A673 (cell line): ENCODE data around the gene MAMSTR. TPM values are rescaled to one million over a fixed set of nuclear protein-coding genes. Genes with fewer than 3 reads are reported as not detected.

Experiments used
- BruUV-seq: library from RNA; stranded (reverse); fragments of 400-500 nt; replicated peaks from 2 replicates; lab custom pipeline; 2021; lab: Mats Ljungman, UMichigan
- CTCF ChIA-PET: fragments of 300-600 bp; sonication (Branson Sonifier 250); formaldehyde crosslinking; loops from one replicate; lab custom pipeline; 2022; ENCODE audit warnings: antibody characterized with exemption; lab: Charles Lee
- POLR2A ChIA-PET: fragments of 300-600 bp; sonication (Branson Sonifier 250); formaldehyde crosslinking; loops from one replicate; lab custom pipeline; 2022; ENCODE audit warnings: antibody characterized with exemption; ENCODE audit not compliant: low non-redundant PET; lab: Charles Lee
- DNase-seq: peaks from one replicate; pipeline ENCODE4 v3.0.0-alpha.2; 2015; ENCODE audit warnings: low spot score
- H3K27ac ChIP-seq: fragments of 200-600 bp; sonication (generic); 2 replicates; pipeline ENCODE4 v1.5.1; 2016; ENCODE audit warnings: mixed run types, low read depth, mild to moderate bottlenecking, mixed read lengths, antibody characterized with exemption, low read length; ENCODE audit not compliant: poor library complexity, severe bottlenecking
- H3K27me3 ChIP-seq: fragments of 200-600 bp; sonication (generic); replicated peaks from 2 replicates; pipeline ENCODE4 v1.6.1; 2017; ENCODE audit warnings: mixed run types, low read depth, mild to moderate bottlenecking, mixed read lengths, antibody characterized with exemption, low read length; ENCODE audit not compliant: insufficient read depth, poor library complexity
- H3K36me3 ChIP-seq: fragments of 200-600 bp; sonication (generic); 2 replicates; pipeline ENCODE4 v1.6.1; 2016; ENCODE audit warnings: mixed run types, mild to moderate bottlenecking, mixed read lengths, antibody characterized with exemption, low read length; ENCODE audit not compliant: insufficient read depth, poor library complexity, severe bottlenecking
- H3K4me1 ChIP-seq: fragments of 200-600 bp; sonication (generic); 2 replicates; pipeline ENCODE4 v1.6.1; 2017; ENCODE audit warnings: mixed run types, mild to moderate bottlenecking, mixed read lengths, antibody characterized with exemption, low read length; ENCODE audit not compliant: insufficient read depth, poor library complexity, severe bottlenecking
- H3K4me3 ChIP-seq: fragments of 200-600 bp; sonication (generic); 2 replicates; pipeline ENCODE4 v1.5.1; 2016; ENCODE audit warnings: low read depth, mixed run types, mild to moderate bottlenecking, mixed read lengths, low read length; ENCODE audit not compliant: poor library complexity, severe bottlenecking
- H3K9me3 ChIP-seq: fragments of 200-600 bp; sonication (generic); 2 replicates; pipeline ENCODE4 v1.6.1; 2016; ENCODE audit warnings: mixed run types, low read depth, mild to moderate bottlenecking, mixed read lengths, antibody characterized with exemption, low read length; ENCODE audit not compliant: poor library complexity, severe bottlenecking
- CTCF ChIP-seq: fragments of 300-800, 200-600 bp; sonication (generic); conservative IDR thresholded peaks from 2 replicates; pipeline ENCODE4 v1.5.1; 2017; ENCODE audit warnings: low read depth, mild to moderate bottlenecking, antibody characterized with exemption, low read length, moderate library complexity, mixed read lengths
- EZH2 ChIP-seq: fragments of 200-600 bp; sonication (generic); IDR thresholded peaks from 2 replicates; pipeline ENCODE4 v1.6.1; 2017; ENCODE audit warnings: borderline replicate concordance, low read depth, mild to moderate bottlenecking, mixed read lengths, antibody characterized with exemption, low read length; ENCODE audit not compliant: poor library complexity, severe bottlenecking
- intact Hi-C: fragments of 100-400 bp; cut with micrococcal nuclease; formaldehyde crosslinking; loops from one replicate; pipeline ENCODE4 v1.10.0; 2022; ENCODE audit not compliant: unreplicated experiment
- total RNA-seq: library from RNA; stranded (reverse); gene quantifications from 2 replicates; pipeline ENCODE4 v1.2.3, GENCODE V29; 2021

Gene MAMSTR
- total RNA-seq, 1 experiment from 2014 or later: 4.7 TPM

GRCh38 chr19:48728911-48729664 lies 9.6 kb upstream of the MAMSTR start:
- H3K4me1 ChIP-seq: peaks cover 22% of the 10 kb centered on the region
- BruUV-seq: no TSS peak
- H3K27ac ChIP-seq: no peak overlapping the region
- intact Hi-C loops: no loop called here
- H3K9me3 ChIP-seq: no peaks in the 10 kb centered on the region
- DNase-seq: no peak
- ChIA-PET CTCF (no interaction called here), POLR2A (interaction anchor here (0.6 kb wide), 1 partner anchor 15 kb away, joined by 10 read pairs; no protein-coding TSS in a partner anchor)
- H3K4me3 ChIP-seq: no peak overlapping the region
- TF ChIP-seq EZH2: no peak
- H3K27me3 ChIP-seq: no peaks in the 10 kb centered on the region
- no peaks in the 10 kb centered on the region for H3K36me3 ChIP-seq

- ChIA-PET CTCF (no interaction called here), POLR2A (no interaction called here)
- Histone ChIP-seq H3K27me3 (no peaks in the 10 kb centered on the region), H3K36me3 (no peaks in the 10 kb centered on the region), H3K4me3 (no peak overlapping the region), H3K9me3 (no peaks in the 10 kb centered on the region), H3K4me1 (peaks cover 39% of the 10 kb centered on the region), H3K27ac (peak overlapping the region; percentile 99)
- BruUV-seq: no TSS peak
- intact Hi-C loops: no loop called here
- TF ChIP-seq CTCF: no peak
- TF ChIP-seq EZH2: no peak
- DNase-seq: no peak
Measured at GRCh38 chr19:48726556-48726955, 7.0 kb upstream of the MAMSTR start.

GRCh38 chr19:48724796-48725753 lies 5.5 kb upstream of the MAMSTR start:
- Histone ChIP-seq H3K27ac (peak overlapping the region; percentile 99), H3K4me1 (peaks cover 43% of the 10 kb centered on the region), H3K27me3 (no peaks in the 10 kb centered on the region), H3K36me3 (no peaks in the 10 kb centered on the region), H3K9me3 (no peaks in the 10 kb centered on the region), H3K4me3 (peak overlapping the region; percentile 5)
- ChIA-PET POLR2A (interaction anchor here (0.5 to 0.6 kb wide), 2 partner anchors 205 to 403 kb away, joined by 5 to 7 read pairs; no protein-coding TSS in a partner anchor), CTCF (interaction anchor here (0.6 to 1.5 kb wide), 6 partner anchors 9 to 268 kb away, joined by 3 to 6 read pairs (median 3); partner anchors contain the start of genes HSD17B14 and RUVBL2)
- TSS peak; percentile 55 for BruUV-seq
- TF ChIP-seq CTCF (no peak), EZH2 (no peak)
- peak; percentile 98 for DNase-seq
- intact Hi-C loops: no loop called here
